Measurements from ENCODE around the gene ADCK2. TPM values are rescaled to one million over a fixed set of nuclear protein-coding genes. Genes with fewer than 3 reads are reported as not detected.

The ADCK2 gene
- total and polyA plus RNA-seq, 2 donors (not counting 3 experiments of a cell fraction or from before 2014, with no cell fraction given), result 10.3 to 13.3 TPM

GRCh38 chr7:140668641-140669040 lies 4.1 kb upstream of the ADCK2 start:
- Histone ChIP-seq H3K9me3 (replicated peaks; ENCODE audit: control insufficient read depth, insufficient read depth, low read length) (no peaks in the 10 kb centered on the region), H2AFZ (ENCODE audit: low read depth, low read length) (no peak overlapping the region), H3K27ac (ENCODE audit: insufficient read depth, low read depth, low read length) (no peak overlapping the region), H3K36me3 (ENCODE audit: control insufficient read depth in 2 of 2, extremely low read depth in 1 of 2, insufficient read depth in 2 of 2, low read length in 2 of 2) (no peaks in the 10 kb centered on the region), H3K9me1 (replicated peaks; ENCODE audit: control insufficient read depth, extremely low read depth, insufficient read depth, low read length) (no peaks in the 10 kb centered on the region), H3K4me2 (ENCODE audit: insufficient read depth, low read length) (no peak overlapping the region), H3K79me2 (ENCODE audit: control insufficient read depth, insufficient read depth, low read length) (no peaks in the 10 kb centered on the region), H3K9ac (replicated peaks; ENCODE audit: extremely low read depth, insufficient read depth, low read length) (no peak overlapping the region), H3K27me3 (ENCODE audit: control insufficient read depth in 2 of 2, insufficient read depth in 2 of 2, low read length in 2 of 2) (peaks cover 2 to 3% of the 10 kb centered on the region in 2 experiments), H3K4me3 (replicated peaks in 1 of 3; ENCODE audit: insufficient read depth in 1 of 3, low read depth in 1 of 3, low read length in 3 of 3) (no peak overlapping the region), H3K4me1 (ENCODE audit: control insufficient read depth, extremely low read depth, insufficient read depth, low read length) (peaks cover 4% of the 10 kb centered on the region), H4K20me1 (replicated peaks; ENCODE audit: control insufficient read depth, extremely low read depth, insufficient read depth, low read length) (no peaks in the 10 kb centered on the region)
- DNase-seq (ENCODE audit: low read depth, low spot score) (no peak), FAIRE-seq (no peak)
- BruUV-seq (replicated peaks), result no TSS peak
- ChIA-PET POLR2A (no interaction called here), CTCF (interaction anchor here (1.5 to 2.2 kb wide), 2 partner anchors 15 to 151 kb away, joined by 5 to 9 read pairs; no protein-coding TSS in a partner anchor)
- intact Hi-C loops (cut with micrococcal nuclease), result no loop called here
- TF ChIP-seq MAX (IDR thresholded peaks at IDR 0.05; ENCODE audit: insufficient read depth, insufficient read length) (no peak), CTCF (IDR thresholded peaks at IDR 0.05; ENCODE audit: extremely low read depth in 1 of 2, insufficient read depth in 1 of 2, low read depth in 1 of 2, low read length in 2 of 2) (no peak), POLR2A (IDR thresholded peaks at IDR 0.05; ENCODE audit: low read depth, low read length) (no peak), FOS (IDR thresholded peaks at IDR 0.05; ENCODE audit: borderline replicate concordance, insufficient read depth, low read length) (no peak), JUN (IDR thresholded peaks at IDR 0.05; ENCODE audit: borderline replicate concordance, insufficient read depth, insufficient read length, low read depth) (no peak), POLR2AphosphoS5 (IDR thresholded peaks at IDR 0.05; ENCODE audit: insufficient read depth, low read depth, low read length) (no peak), GATA2 (IDR thresholded peaks at IDR 0.05; ENCODE audit: insufficient read depth, insufficient read length, low read depth, low read length) (no peak), EZH2 (IDR thresholded peaks at IDR 0.05; ENCODE audit: borderline replicate concordance, low read depth, low read length, severe bottlenecking) (no peak), MYC (IDR thresholded peaks at IDR 0.05; ENCODE audit: low read depth, low read length) (no peak)
- dilution Hi-C loops (cut with MboI; ENCODE audit: extremely low pct_ligation_motif_present, low sequenced_read_pairs), result no loop called here
